ENCODE results near the gene SCMH1.

- TF ChIP-seq, protein P1, sequence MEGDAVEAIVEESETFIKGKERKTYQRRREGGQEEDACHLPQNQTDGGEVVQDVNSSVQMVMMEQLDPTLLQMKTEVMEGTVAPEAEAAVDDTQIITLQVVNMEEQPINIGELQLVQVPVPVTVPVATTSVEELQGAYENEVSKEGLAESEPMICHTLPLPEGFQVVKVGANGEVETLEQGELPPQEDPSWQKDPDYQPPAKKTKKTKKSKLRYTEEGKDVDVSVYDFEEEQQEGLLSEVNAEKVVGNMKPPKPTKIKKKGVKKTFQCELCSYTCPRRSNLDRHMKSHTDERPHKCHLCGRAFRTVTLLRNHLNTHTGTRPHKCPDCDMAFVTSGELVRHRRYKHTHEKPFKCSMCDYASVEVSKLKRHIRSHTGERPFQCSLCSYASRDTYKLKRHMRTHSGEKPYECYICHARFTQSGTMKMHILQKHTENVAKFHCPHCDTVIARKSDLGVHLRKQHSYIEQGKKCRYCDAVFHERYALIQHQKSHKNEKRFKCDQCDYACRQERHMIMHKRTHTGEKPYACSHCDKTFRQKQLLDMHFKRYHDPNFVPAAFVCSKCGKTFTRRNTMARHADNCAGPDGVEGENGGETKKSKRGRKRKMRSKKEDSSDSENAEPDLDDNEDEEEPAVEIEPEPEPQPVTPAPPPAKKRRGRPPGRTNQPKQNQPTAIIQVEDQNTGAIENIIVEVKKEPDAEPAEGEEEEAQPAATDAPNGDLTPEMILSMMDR (IDR thresholded peaks at IDR 0.05; ENCODE audit: low read length), result no peak
- TF ChIP-seq EZH2 (IDR thresholded peaks at IDR 0.05; ENCODE audit: borderline replicate concordance, low read length), result no peak
Observed at GRCh38 chr1:41006942-41007865, 234.9 kb downstream of the SCMH1 start.
